Transverse colon (tissue), 4 donors: Measurements from ENCODE around the gene ZDHHC9. TPM values are rescaled to one million over a fixed set of nuclear protein-coding genes. Genes with fewer than 3 reads are reported as not detected.

ENCODE experiments used
- DNase-seq: peaks from one replicate; pipeline ENCODE4 v3.0.0-alpha.2; 2019
- H3K27ac ChIP-seq, 4 donors: fragments of 200-600 bp; sonication (generic); 2 replicates each; pipeline ENCODE4 v1.5.1; 2016 to 2018; ENCODE audit warnings: inconsistent platforms in 4 of 4
- H3K27me3 ChIP-seq: fragments of 200-600 bp; sonication (generic); 2 replicates; pipeline ENCODE4 v1.5.1; 2017; ENCODE audit warnings: inconsistent platforms
- H3K36me3 ChIP-seq, 4 donors: fragments of 200-600 bp; sonication (generic); 2 replicates each; pipeline ENCODE4 v1.5.1; 2017 to 2019; ENCODE audit warnings: inconsistent platforms in 4 of 4
- H3K4me1 ChIP-seq, 4 donors: fragments of 200-600 bp; sonication (generic); 2 replicates each; pipeline ENCODE4 v1.5.1; 2017 to 2020; ENCODE audit warnings: inconsistent platforms in 4 of 4
- H3K4me3 ChIP-seq, 4 donors: fragments of 200-600 bp; sonication (generic); 1 replicate in 1 of 4; 2 replicates in 3 of 4; pipeline versions ENCODE4 v1.5.1 to v1.6.1; 2017 to 2019; ENCODE audit warnings: inconsistent platforms in 4 of 4
- H3K9me3 ChIP-seq, 2 donors: fragments of 200-600 bp; sonication (generic); 2 replicates each; pipeline ENCODE4 v1.5.1; 2017 to 2019; ENCODE audit warnings: inconsistent platforms in 2 of 2
- CTCF ChIP-seq, 5 experiments: fragments of 200-600 bp in 3 of 5; fragments of 450-650 bp in 2 of 5; sonication (generic) in 3 of 5; IDR thresholded peaks; 1 replicate in 2 of 5; 2 replicates in 3 of 5; pipeline ENCODE4 v1.5.1; 2016 to 2017; ENCODE audit warnings: antibody characterized with exemption in 5 of 5, inconsistent platforms in 3 of 5, mild to moderate bottlenecking in 2 of 5, moderate library complexity in 1 of 5
- EP300 ChIP-seq: sonication (generic); formaldehyde crosslinking; IDR thresholded peaks from one replicate; pipeline ENCODE4 v1.6.1; 2017; ENCODE audit warnings: antibody characterized with exemption, low read depth
- POLR2A ChIP-seq: fragments of 450-650 bp; IDR thresholded peaks from one replicate; pipeline ENCODE4 v1.6.1; 2016; ENCODE audit warnings: antibody characterized with exemption, mild to moderate bottlenecking, moderate library complexity
- POLR2AphosphoS5 ChIP-seq, 3 donors: sonication (generic); formaldehyde crosslinking; IDR thresholded peaks; one replicate each; pipeline ENCODE4 v1.6.1; 2016; ENCODE audit warnings: antibody characterized with exemption in 3 of 3
- WGBS, 2 donors: methylation state at CpG; one replicate each; pipeline ENCODE4 v1.1.5; 2018; ENCODE audit warnings: low coverage in 1 of 2; 5-methylcytosine and 5-hydroxymethylcytosine counted together
- in situ Hi-C, 4 donors: fragments of 200-750 bp; cut with MboI; loops; one replicate each; pipeline versions ENCODE4 v1.15.0 to v1.15.1; 2017; ENCODE audit warnings: low sequenced_read_pairs in 3 of 4, low pct_ligation_motif_present in 1 of 4, low pct_unique_long_range_greater_than_20kb in 1 of 4
- intact Hi-C: fragments of 100-400 bp; cut with DNase I; formaldehyde crosslinking; loops from one replicate; pipeline ENCODE4 v1.15.1; 2023; ENCODE audit warnings: low total_unique reads
- total RNA-seq, 4 donors: library from RNA; depleted of rRNA; stranded (reverse); fragments of >200 nt; gene quantifications; one replicate each; pipeline ENCODE4 v1.1.0, GENCODE V29; 2016

ZDHHC9 gene
- total RNA-seq, 4 donors from 2014 or later: 9.2 to 60.2 (median 30.7) TPM

- TF ChIP-seq CTCF (IDR thresholded peaks at IDR 0.05) (no peak), POLR2AphosphoS5 (IDR thresholded peaks at IDR 0.05) (no peak), POLR2A (no peak), EP300 (no peak)
- Histone ChIP-seq H3K27me3 (no peaks in the 10 kb centered on the region), H3K9me3 (no peaks in the 10 kb centered on the region), H3K36me3 (no peaks in the 10 kb centered on the region), H3K4me1 (no peaks in the 10 kb centered on the region), H3K4me3 (no peak overlapping the region), H3K27ac (no peak overlapping the region)
- DNase-seq: no peak
- in situ Hi-C loops: no loop called here
- intact Hi-C loops: no loop called here
- WGBS, 2 donors: 83% methylated on average over 7 of the region's 7 CpGs; no CpG with 5 or more reads in 1 of the 2 donors
These were observed 59.3 kb downstream of the ZDHHC9 start for GRCh38 chrX:129784371-129784770.

GRCh38 chrX:129783291-129783713 is 60.4 kb downstream of the ZDHHC9 start:
- no peaks in the 10 kb centered on the region for H3K27me3 ChIP-seq
- H3K4me3 ChIP-seq: no peak overlapping the region
- no peaks in the 10 kb centered on the region for H3K4me1 ChIP-seq
- 63 to 80% methylated on average over 2 to 11 of the region's 11 CpGs for WGBS, 2 donors
- TF ChIP-seq POLR2A: no peak
- no peak for TF ChIP-seq EP300
- TF ChIP-seq POLR2AphosphoS5 (IDR thresholded peaks at IDR 0.05): no peak
- TF ChIP-seq CTCF (IDR thresholded peaks at IDR 0.05): no peak
- intact Hi-C loops: no loop called here
- H3K36me3 ChIP-seq: no peaks in the 10 kb centered on the region
- in situ Hi-C loops: no loop called here
- no peak overlapping the region for H3K27ac ChIP-seq
- H3K9me3 ChIP-seq: no peaks in the 10 kb centered on the region
- no peak for DNase-seq

GRCh38 chrX:129782706-129783105 is 61.0 kb downstream of the ZDHHC9 start:
- 73% methylated on average over 4 of the region's 4 CpGs; no CpG with 5 or more reads in 1 of the 2 donors for WGBS, 2 donors
- Histone ChIP-seq H3K36me3 (no peaks in the 10 kb centered on the region), H3K27ac (no peak overlapping the region), H3K4me1 (no peaks in the 10 kb centered on the region), H3K4me3 (no peak overlapping the region), H3K9me3 (no peaks in the 10 kb centered on the region), H3K27me3 (no peaks in the 10 kb centered on the region)
- TF ChIP-seq POLR2AphosphoS5 (IDR thresholded peaks at IDR 0.05): no peak
- no peak for TF ChIP-seq CTCF (IDR thresholded peaks at IDR 0.05)
- TF ChIP-seq POLR2A: no peak
- TF ChIP-seq EP300: no peak
- DNase-seq: no peak
- intact Hi-C loops: no loop called here
- in situ Hi-C loops: no loop called here

GRCh38 chrX:129781680-129782495 is 61.8 kb downstream of the ZDHHC9 start:
- no peaks in the 10 kb centered on the region for H3K4me1 ChIP-seq
- TF ChIP-seq POLR2A (no peak), CTCF (IDR thresholded peaks at IDR 0.05) (no peak), EP300 (no peak), POLR2AphosphoS5 (IDR thresholded peaks at IDR 0.05) (no peak)
- in situ Hi-C loops (no loop called here), intact Hi-C loops (no loop called here)
- H3K27ac ChIP-seq: peak overlapping the region in 2 of 4 donors; percentile 12 to 65
- H3K4me3 ChIP-seq: peak overlapping the region in 1 of 4 donors; percentile 16
- 78 to 80% methylated on average over 2 to 10 of the region's 10 CpGs for WGBS, 2 donors
- no peaks in the 10 kb centered on the region for H3K27me3 ChIP-seq
- no peaks in the 10 kb centered on the region for H3K36me3 ChIP-seq
- DNase-seq: no peak
- H3K9me3 ChIP-seq: no peaks in the 10 kb centered on the region
